ENCODE data around the gene CCNO. TPM values are rescaled to one million over a fixed set of nuclear protein-coding genes. Genes with fewer than 3 reads are reported as not detected.

Gene CCNO
- total and polyA plus RNA-seq, 2 experiments from 2014 or later = not detected

DNA sequence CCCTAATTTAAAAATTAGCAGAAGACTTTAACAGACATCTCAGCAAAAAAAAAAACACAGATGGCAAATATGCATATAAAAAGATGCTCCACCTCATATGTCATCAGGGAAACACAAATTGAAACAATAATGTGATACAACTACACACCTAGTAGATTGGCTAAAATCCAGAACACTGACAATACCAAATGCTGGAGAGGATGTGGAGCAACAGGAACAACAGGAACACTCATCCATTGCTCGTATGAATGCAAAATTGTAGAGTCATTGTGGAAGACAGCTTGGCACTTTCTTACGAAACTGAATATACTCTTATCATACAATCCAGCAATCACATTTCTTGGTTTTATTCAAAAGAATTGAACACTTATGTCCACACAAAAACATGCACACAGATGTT lies 28.4 kb downstream of the CCNO start (continued):
- TF ChIP-seq, protein P1, sequence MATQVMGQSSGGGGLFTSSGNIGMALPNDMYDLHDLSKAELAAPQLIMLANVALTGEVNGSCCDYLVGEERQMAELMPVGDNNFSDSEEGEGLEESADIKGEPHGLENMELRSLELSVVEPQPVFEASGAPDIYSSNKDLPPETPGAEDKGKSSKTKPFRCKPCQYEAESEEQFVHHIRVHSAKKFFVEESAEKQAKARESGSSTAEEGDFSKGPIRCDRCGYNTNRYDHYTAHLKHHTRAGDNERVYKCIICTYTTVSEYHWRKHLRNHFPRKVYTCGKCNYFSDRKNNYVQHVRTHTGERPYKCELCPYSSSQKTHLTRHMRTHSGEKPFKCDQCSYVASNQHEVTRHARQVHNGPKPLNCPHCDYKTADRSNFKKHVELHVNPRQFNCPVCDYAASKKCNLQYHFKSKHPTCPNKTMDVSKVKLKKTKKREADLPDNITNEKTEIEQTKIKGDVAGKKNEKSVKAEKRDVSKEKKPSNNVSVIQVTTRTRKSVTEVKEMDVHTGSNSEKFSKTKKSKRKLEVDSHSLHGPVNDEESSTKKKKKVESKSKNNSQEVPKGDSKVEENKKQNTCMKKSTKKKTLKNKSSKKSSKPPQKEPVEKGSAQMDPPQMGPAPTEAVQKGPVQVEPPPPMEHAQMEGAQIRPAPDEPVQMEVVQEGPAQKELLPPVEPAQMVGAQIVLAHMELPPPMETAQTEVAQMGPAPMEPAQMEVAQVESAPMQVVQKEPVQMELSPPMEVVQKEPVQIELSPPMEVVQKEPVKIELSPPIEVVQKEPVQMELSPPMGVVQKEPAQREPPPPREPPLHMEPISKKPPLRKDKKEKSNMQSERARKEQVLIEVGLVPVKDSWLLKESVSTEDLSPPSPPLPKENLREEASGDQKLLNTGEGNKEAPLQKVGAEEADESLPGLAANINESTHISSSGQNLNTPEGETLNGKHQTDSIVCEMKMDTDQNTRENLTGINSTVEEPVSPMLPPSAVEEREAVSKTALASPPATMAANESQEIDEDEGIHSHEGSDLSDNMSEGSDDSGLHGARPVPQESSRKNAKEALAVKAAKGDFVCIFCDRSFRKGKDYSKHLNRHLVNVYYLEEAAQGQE (IDR thresholded peaks at IDR 0.05; ENCODE audit: unreplicated experiment) = no peak
- TF ChIP-seq STAT1 (IDR thresholded peaks at IDR 0.05; ENCODE audit: unreplicated experiment) (no peak), POLR2AphosphoS5 (IDR thresholded peaks at IDR 0.05; ENCODE audit: low read depth) (no peak), EZH2 (IDR thresholded peaks at IDR 0.05; ENCODE audit: low read depth, unreplicated experiment) (no peak)
- TF ChIP-seq, protein P2, sequence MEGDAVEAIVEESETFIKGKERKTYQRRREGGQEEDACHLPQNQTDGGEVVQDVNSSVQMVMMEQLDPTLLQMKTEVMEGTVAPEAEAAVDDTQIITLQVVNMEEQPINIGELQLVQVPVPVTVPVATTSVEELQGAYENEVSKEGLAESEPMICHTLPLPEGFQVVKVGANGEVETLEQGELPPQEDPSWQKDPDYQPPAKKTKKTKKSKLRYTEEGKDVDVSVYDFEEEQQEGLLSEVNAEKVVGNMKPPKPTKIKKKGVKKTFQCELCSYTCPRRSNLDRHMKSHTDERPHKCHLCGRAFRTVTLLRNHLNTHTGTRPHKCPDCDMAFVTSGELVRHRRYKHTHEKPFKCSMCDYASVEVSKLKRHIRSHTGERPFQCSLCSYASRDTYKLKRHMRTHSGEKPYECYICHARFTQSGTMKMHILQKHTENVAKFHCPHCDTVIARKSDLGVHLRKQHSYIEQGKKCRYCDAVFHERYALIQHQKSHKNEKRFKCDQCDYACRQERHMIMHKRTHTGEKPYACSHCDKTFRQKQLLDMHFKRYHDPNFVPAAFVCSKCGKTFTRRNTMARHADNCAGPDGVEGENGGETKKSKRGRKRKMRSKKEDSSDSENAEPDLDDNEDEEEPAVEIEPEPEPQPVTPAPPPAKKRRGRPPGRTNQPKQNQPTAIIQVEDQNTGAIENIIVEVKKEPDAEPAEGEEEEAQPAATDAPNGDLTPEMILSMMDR (conservative IDR thresholded peaks at IDR 0.05; ENCODE audit: low read depth in 2 of 2) = no peak

DNA sequence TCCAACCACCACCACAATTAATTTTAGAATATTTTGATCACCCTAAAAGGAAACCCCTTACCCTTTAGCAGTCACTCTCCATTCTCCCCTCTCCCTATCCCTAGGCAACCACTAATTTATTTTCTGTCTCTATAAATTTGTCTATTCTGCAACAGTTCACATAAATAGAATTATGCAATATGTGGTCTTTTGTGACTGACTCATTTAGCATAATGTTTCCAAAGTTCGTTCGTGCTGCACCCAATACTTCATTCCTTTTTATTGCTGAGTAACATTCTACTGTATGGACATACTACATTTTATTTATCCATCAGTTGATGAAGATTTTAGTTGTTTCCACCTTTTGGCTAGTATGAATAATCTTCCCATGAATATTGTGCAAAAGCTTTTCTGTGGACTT lies 42.2 kb downstream of the CCNO start:
- H3K27ac Mint-ChIP-seq = no peak overlapping the region
- H3K4me1 Mint-ChIP-seq = no peaks in the 10 kb centered on the region; the same call in 2 of the 3 replicates
- H3K36me3 Mint-ChIP-seq (ENCODE audit: low read depth) = no peaks in the 10 kb centered on the region
- Histone ChIP-seq H3K4me2 (no peak overlapping the region), H3K79me2 (replicated peaks; ENCODE audit: insufficient read depth) (no peaks in the 10 kb centered on the region), H3K4me3 (no peak overlapping the region), H3K27me3 (ENCODE audit: insufficient read depth) (peaks cover 3% of the 10 kb centered on the region; the same call in 1 of the 2 replicates), H3K9me2 (ENCODE audit: insufficient read depth) (no peaks in the 10 kb centered on the region), H3F3A (replicated peaks; ENCODE audit: low read depth) (no peaks in the 10 kb centered on the region), H4K20me1 (replicated peaks; ENCODE audit: insufficient read depth) (no peaks in the 10 kb centered on the region), H3K36me3 (ENCODE audit: insufficient read depth) (no peaks in the 10 kb centered on the region), H3K4me1 (ENCODE audit: insufficient read depth) (no peaks in the 10 kb centered on the region), H2AFZ (no peak overlapping the region), H3K27ac (ENCODE audit: low read depth) (no peak overlapping the region)
- no peaks in the 10 kb centered on the region for H3K9me3 Mint-ChIP-seq
- ATAC-seq = no peak
- H3K27me3 Mint-ChIP-seq (ENCODE audit: insufficient read depth, low read depth, poor library complexity) = peaks cover 5% of the 10 kb centered on the region
- no peak for DNase-seq (ENCODE audit: low spot score)
- no peak overlapping the region for H3K4me3 Mint-ChIP-seq
- TF ChIP-seq, protein P3, sequence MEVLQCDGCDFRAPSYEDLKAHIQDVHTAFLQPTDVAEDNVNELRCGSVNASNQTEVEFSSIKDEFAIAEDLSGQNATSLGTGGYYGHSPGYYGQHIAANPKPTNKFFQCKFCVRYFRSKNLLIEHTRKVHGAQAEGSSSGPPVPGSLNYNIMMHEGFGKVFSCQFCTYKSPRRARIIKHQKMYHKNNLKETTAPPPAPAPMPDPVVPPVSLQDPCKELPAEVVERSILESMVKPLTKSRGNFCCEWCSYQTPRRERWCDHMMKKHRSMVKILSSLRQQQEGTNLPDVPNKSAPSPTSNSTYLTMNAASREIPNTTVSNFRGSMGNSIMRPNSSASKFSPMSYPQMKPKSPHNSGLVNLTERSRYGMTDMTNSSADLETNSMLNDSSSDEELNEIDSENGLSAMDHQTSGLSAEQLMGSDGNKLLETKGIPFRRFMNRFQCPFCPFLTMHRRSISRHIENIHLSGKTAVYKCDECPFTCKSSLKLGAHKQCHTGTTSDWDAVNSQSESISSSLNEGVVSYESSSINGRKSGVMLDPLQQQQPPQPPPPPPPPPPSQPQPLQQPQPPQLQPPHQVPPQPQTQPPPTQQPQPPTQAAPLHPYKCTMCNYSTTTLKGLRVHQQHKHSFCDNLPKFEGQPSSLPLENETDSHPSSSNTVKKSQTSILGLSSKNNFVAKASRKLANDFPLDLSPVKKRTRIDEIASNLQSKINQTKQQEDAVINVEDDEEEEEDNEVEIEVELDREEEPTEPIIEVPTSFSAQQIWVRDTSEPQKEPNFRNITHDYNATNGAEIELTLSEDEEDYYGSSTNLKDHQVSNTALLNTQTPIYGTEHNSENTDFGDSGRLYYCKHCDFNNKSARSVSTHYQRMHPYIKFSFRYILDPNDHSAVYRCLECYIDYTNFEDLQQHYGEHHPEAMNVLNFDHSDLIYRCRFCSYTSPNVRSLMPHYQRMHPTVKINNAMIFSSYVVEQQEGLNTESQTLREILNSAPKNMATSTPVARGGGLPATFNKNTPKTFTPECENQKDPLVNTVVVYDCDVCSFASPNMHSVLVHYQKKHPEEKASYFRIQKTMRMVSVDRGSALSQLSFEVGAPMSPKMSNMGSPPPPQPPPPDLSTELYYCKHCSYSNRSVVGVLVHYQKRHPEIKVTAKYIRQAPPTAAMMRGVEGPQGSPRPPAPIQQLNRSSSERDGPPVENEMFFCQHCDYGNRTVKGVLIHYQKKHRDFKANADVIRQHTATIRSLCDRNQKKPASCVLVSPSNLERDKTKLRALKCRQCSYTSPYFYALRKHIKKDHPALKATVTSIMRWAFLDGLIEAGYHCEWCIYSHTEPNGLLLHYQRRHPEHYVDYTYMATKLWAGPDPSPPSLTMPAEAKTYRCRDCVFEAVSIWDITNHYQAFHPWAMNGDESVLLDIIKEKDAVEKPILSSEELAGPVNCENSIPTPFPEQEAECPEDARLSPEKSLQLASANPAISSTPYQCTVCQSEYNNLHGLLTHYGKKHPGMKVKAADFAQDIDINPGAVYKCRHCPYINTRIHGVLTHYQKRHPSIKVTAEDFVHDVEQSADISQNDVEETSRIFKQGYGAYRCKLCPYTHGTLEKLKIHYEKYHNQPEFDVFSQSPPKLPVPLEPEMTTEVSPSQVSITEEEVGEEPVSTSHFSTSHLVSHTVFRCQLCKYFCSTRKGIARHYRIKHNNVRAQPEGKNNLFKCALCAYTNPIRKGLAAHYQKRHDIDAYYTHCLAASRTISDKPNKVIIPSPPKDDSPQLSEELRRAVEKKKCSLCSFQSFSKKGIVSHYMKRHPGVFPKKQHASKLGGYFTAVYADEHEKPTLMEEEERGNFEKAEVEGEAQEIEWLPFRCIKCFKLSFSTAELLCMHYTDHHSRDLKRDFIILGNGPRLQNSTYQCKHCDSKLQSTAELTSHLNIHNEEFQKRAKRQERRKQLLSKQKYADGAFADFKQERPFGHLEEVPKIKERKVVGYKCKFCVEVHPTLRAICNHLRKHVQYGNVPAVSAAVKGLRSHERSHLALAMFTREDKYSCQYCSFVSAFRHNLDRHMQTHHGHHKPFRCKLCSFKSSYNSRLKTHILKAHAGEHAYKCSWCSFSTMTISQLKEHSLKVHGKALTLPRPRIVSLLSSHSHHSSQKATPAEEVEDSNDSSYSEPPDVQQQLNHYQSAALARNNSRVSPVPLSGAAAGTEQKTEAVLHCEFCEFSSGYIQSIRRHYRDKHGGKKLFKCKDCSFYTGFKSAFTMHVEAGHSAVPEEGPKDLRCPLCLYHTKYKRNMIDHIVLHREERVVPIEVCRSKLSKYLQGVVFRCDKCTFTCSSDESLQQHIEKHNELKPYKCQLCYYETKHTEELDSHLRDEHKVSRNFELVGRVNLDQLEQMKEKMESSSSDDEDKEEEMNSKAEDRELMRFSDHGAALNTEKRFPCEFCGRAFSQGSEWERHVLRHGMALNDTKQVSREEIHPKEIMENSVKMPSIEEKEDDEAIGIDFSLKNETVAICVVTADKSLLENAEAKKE (CRISPR knock-in tag; IDR thresholded peaks at IDR 0.05) = no peak
- TF ChIP-seq, protein P4, sequence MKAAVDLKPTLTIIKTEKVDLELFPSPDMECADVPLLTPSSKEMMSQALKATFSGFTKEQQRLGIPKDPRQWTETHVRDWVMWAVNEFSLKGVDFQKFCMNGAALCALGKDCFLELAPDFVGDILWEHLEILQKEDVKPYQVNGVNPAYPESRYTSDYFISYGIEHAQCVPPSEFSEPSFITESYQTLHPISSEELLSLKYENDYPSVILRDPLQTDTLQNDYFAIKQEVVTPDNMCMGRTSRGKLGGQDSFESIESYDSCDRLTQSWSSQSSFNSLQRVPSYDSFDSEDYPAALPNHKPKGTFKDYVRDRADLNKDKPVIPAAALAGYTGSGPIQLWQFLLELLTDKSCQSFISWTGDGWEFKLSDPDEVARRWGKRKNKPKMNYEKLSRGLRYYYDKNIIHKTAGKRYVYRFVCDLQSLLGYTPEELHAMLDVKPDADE (IDR thresholded peaks at IDR 0.05) = no peak
- TF ChIP-seq NANOG (IDR thresholded peaks at IDR 0.05; ENCODE audit: borderline replicate concordance) = no peak
- TF ChIP-seq ZNF331 (CRISPR knock-in tag; IDR thresholded peaks at IDR 0.05; ENCODE audit: low read depth) = no peak
